NB4 (cell line): Measurements from ENCODE around the gene DOK3.
"Not testable (repeated sequence)": the region's sequence is repeated elsewhere in the genome, so short reads cannot be mapped to it uniquely, and the experiment has no call there.

Experiments used
- DNase-seq: peaks from one replicate; pipeline ENCODE4 v3.0.0; 2010; ENCODE audit warnings: low read depth
- H3K4me3 ChIP-seq: one replicate; pipeline ENCODE4 v1.5.1; 2011; ENCODE audit warnings: mild to moderate bottlenecking, low read depth, low read length, moderate library complexity
- CTCF ChIP-seq: IDR thresholded peaks from one replicate; pipeline ENCODE4 v1.5.1; 2012; ENCODE audit warnings: low read depth, low read length
- MAX ChIP-seq: IDR thresholded peaks from 2 replicates; pipeline ENCODE4 v1.6.1; 2011; ENCODE audit warnings: low read depth, low read length
- MYC ChIP-seq: IDR thresholded peaks from 2 replicates; pipeline ENCODE4 v1.6.1; 2011; ENCODE audit warnings: low read depth, low read length
- POLR2A ChIP-seq: IDR thresholded peaks from 2 replicates; pipeline ENCODE4 v1.6.1; 2011; ENCODE audit warnings: mild to moderate bottlenecking; ENCODE audit not compliant: insufficient read length; ENCODE audit errors: extremely low read depth

Gene DOK3

GRCh38 chr5:177486256-177486655 lies 23.4 kb downstream of the DOK3 start:
- no peak for DNase-seq
- no peak overlapping the region for H3K4me3 ChIP-seq
- TF ChIP-seq POLR2A (no peak), MYC (no peak), MAX (no peak), CTCF (no peak)

- not testable (repeated sequence) for H3K4me3 ChIP-seq, DNase-seq
Observed at GRCh38 chr5:177485753-177486152, 23.9 kb downstream of the DOK3 start.

- H3K4me3 ChIP-seq, result no peak overlapping the region
- no peak for TF ChIP-seq MYC
- TF ChIP-seq CTCF, result no peak
- DNase-seq, result no peak
Observed at GRCh38 chr5:177484902-177485549, 24.6 kb downstream of the DOK3 start.

GRCh38 chr5:177483994-177484901 lies 25.4 kb downstream of the DOK3 start:
- no peak for TF ChIP-seq CTCF
- no peak for TF ChIP-seq MAX
- TF ChIP-seq MYC, result no peak
- no peak for TF ChIP-seq POLR2A
- no peak for DNase-seq
- H3K4me3 ChIP-seq, result no peak overlapping the region

- no peak overlapping the region for H3K4me3 ChIP-seq
- no peak for DNase-seq
- TF ChIP-seq MYC (no peak), POLR2A (no peak), CTCF (no peak), MAX (no peak)
Observed at GRCh38 chr5:177483042-177483441, 26.6 kb downstream of the DOK3 start.

GRCh38 chr5:177482359-177482795 lies 27.2 kb downstream of the DOK3 start:
- DNase-seq, result no peak
- TF ChIP-seq POLR2A, result no peak
- no peak for TF ChIP-seq MAX
- no peak for TF ChIP-seq MYC
- no peak for TF ChIP-seq CTCF
- no peak overlapping the region for H3K4me3 ChIP-seq
